22Rv1 (cell line): ENCODE measurements around the gene LRRC4B.
"Not testable (repeated sequence)": the region's sequence is repeated elsewhere in the genome, so short reads cannot be mapped to it uniquely, and the experiment has no call there.

Source experiments
- H3K27ac ChIP-seq: fragments of 450-650 bp; 2 replicates; pipeline ENCODE4 v1.5.1; 2017
- CTCF ChIP-seq: fragments of 450-650 bp; IDR thresholded peaks from 2 replicates; pipeline ENCODE4 v1.5.1; 2017; ENCODE audit warnings: mild to moderate bottlenecking
- ZFX ChIP-seq: fragments of 450-650 bp; IDR thresholded peaks from 2 replicates; pipeline ENCODE4 v1.6.1; 2017; ENCODE audit warnings: antibody characterized with exemption, borderline replicate concordance

The LRRC4B gene

GRCh38 chr19:50537306-50537685 is 30.9 kb downstream of the LRRC4B start:
- H3K27ac ChIP-seq: no peak overlapping the region

GRCh38 chr19:50536662-50537305 is 31.5 kb downstream of the LRRC4B start:
- no peak overlapping the region for H3K27ac ChIP-seq
- TF ChIP-seq ZFX (no peak), CTCF (no peak)

More at GRCh38 chr19:50537306-50537685, 30.9 kb downstream of the LRRC4B start:
- TF ChIP-seq ZFX (no peak), CTCF (no peak)

- TF ChIP-seq CTCF: no peak
- TF ChIP-seq ZFX: no peak
- no peak overlapping the region for H3K27ac ChIP-seq
These were observed 32.5 kb downstream of the LRRC4B start for GRCh38 chr19:50535672-50536187.

- no peak overlapping the region for H3K27ac ChIP-seq
- no peak for TF ChIP-seq ZFX
- TF ChIP-seq CTCF: no peak
These were observed 33.8 kb downstream of the LRRC4B start for GRCh38 chr19:50534478-50534877.

GRCh38 chr19:50532952-50533351 is 35.3 kb downstream of the LRRC4B start:
- no peak overlapping the region for H3K27ac ChIP-seq
- no peak for TF ChIP-seq CTCF
- no peak for TF ChIP-seq ZFX

GRCh38 chr19:50531171-50531612 is 37.0 kb downstream of the LRRC4B start:
- TF ChIP-seq ZFX (no peak), CTCF (no peak)

GRCh38 chr19:50528052-50528451 is 40.2 kb downstream of the LRRC4B start:
- H3K27ac ChIP-seq: not testable (repeated sequence)

More at GRCh38 chr19:50531171-50531612, 37.0 kb downstream of the LRRC4B start:
- H3K27ac ChIP-seq: no peak overlapping the region

- no peak for TF ChIP-seq ZFX
These were observed 45.4 kb downstream of the LRRC4B start for GRCh38 chr19:50522881-50523280.

More at GRCh38 chr19:50522881-50523280, 45.4 kb downstream of the LRRC4B start:
- no peak overlapping the region for H3K27ac ChIP-seq
